ENCODE measurements around the gene ATP2A1.

The ATP2A1 gene

DNA sequence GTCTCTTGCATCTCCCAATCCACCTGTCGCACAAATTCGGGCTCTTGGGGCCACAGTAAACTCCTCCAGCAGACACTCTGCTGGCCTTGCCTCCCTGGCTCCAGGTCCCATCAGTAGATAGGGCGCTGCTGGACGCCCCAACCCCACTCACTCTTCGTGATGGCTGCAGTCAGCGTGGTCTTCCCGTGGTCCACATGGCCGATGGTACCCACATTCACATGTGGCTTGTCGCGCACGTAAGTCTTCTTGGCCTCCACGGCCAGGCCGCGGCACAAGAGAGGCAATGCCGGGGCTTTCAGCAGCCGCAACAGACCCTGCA lies 32.6 kb upstream of the ATP2A1 start:
- peak overlapping the region; percentile 99 for H3K4me2 ChIP-seq (ENCODE audit: low read length)
- peak overlapping the region; percentile 98 for H3K4me3 ChIP-seq (ENCODE audit: low read depth, low read length, poor library complexity, severe bottlenecking)
- no peaks in the 10 kb centered on the region for H3F3A ChIP-seq (ENCODE audit: insufficient read depth, low read length)
- no peak overlapping the region for H2AFZ ChIP-seq (ENCODE audit: low read length)
- H3K9ac ChIP-seq (ENCODE audit: low read length): peak overlapping the region; percentile 94
- no peaks in the 10 kb centered on the region for H3K9me3 ChIP-seq (ENCODE audit: low read length)
- peaks cover 47% of the 10 kb centered on the region for H3K36me3 ChIP-seq (ENCODE audit: insufficient read depth, low read length)
- H3K79me2 ChIP-seq (ENCODE audit: insufficient read depth, low read length): peaks cover 11% of the 10 kb centered on the region; the same call in 1 of the 2 replicates
- H3K9me2 ChIP-seq (ENCODE audit: low read depth, low read length): no peaks in the 10 kb centered on the region
- H3K27ac ChIP-seq (ENCODE audit: low read depth, low read length, poor library complexity, severe bottlenecking): peak overlapping the region; percentile 56
- TF ChIP-seq CTCF (IDR thresholded peaks at IDR 0.05; ENCODE audit: low read length) (no peak), EZH2 (IDR thresholded peaks at IDR 0.05; ENCODE audit: borderline replicate concordance, low read length) (no peak)
- no peaks in the 10 kb centered on the region for H3K27me3 ChIP-seq (ENCODE audit: insufficient read depth, low read length)
- no peaks in the 10 kb centered on the region for H4K20me1 ChIP-seq (ENCODE audit: insufficient read depth, low read length)
- peaks cover 21% of the 10 kb centered on the region for H3K4me1 ChIP-seq (ENCODE audit: insufficient read depth, low read length, severe bottlenecking)

DNA sequence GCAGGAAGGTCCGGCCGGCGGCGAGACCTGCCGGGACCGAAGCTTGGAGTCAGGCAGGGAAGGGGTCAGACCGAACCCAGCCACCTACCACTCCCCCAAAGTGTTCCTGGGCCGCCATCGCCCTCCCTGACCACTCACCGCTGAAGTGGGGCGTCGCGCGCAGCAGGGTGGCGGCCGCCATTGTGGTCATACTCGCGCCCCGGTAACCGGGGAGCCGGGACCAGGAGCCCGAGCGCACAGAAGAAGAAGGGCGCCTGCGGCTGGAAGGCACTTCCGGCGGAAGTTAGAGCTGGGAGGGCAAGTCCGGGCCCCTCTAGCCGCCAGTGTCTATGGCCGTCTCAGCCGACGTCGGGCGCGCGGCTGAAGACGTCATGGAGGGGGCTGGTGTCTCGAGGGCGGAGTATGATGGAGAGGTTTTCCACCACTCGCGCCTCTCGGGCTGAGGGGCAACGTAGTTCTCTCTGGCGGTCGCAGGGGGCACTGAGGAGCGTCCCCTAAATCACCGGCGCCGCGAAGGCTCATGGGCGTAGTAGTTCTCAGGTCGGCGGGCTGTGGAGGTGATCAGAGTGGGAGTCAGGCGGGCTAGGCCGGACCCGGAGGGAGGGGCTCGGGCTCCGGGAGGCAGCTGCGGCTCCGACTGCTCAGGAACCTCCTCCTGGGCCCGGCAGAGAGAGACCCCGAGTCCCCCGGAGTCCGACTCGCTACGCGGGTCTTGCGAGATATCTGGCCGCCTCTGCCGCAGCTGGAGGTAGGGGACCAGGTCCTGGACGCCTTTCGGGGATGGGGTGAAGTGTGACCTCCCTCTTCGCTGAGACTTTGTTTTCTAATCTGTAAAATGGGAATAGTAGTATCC lies 32.0 kb upstream of the ATP2A1 start, which contains the start of gene TUFM:
TSS of gene TUFM (minus strand) at position 269 of the 853 bp plus-strand sequence. CDS start at position 190, 79 bp downstream.
- peaks cover 21% of the 10 kb centered on the region for H3K4me1 ChIP-seq (ENCODE audit: insufficient read depth, low read length, severe bottlenecking)
- H3K36me3 ChIP-seq (ENCODE audit: insufficient read depth, low read length): peaks cover 44% of the 10 kb centered on the region

GRCh38 chr16:28846933-28847273 lies 31.4 kb upstream of the ATP2A1 start:
- Histone ChIP-seq H2AFZ (ENCODE audit: low read length) (no peak overlapping the region), H3K9me2 (ENCODE audit: low read depth, low read length) (no peaks in the 10 kb centered on the region), H3F3A (ENCODE audit: insufficient read depth, low read length) (no peaks in the 10 kb centered on the region), H3K4me1 (ENCODE audit: insufficient read depth, low read length, severe bottlenecking) (peaks cover 21% of the 10 kb centered on the region), H3K36me3 (ENCODE audit: insufficient read depth, low read length) (peaks cover 38% of the 10 kb centered on the region), H3K79me2 (ENCODE audit: insufficient read depth, low read length) (peaks cover 11% of the 10 kb centered on the region; the same call in 1 of the 2 replicates), H4K20me1 (ENCODE audit: insufficient read depth, low read length) (no peaks in the 10 kb centered on the region), H3K27me3 (ENCODE audit: insufficient read depth, low read length) (no peaks in the 10 kb centered on the region), H3K4me2 (ENCODE audit: low read length) (peak overlapping the region; percentile 97), H3K9me3 (ENCODE audit: low read length) (no peaks in the 10 kb centered on the region), H3K27ac (ENCODE audit: low read depth, low read length, poor library complexity, severe bottlenecking) (peak overlapping the region; percentile 37), H3K9ac (ENCODE audit: low read length) (peak overlapping the region; percentile 85), H3K4me3 (ENCODE audit: low read depth, low read length, poor library complexity, severe bottlenecking) (peak overlapping the region; percentile 98)
- TF ChIP-seq EZH2 (IDR thresholded peaks at IDR 0.05; ENCODE audit: borderline replicate concordance, low read length): no peak
- no peak for TF ChIP-seq CTCF (IDR thresholded peaks at IDR 0.05; ENCODE audit: low read length)

More for the DNA sequence above, 32.0 kb upstream of the ATP2A1 start, which contains the start of gene TUFM:
- H3K27me3 ChIP-seq (ENCODE audit: insufficient read depth, low read length): no peaks in the 10 kb centered on the region
- peak within 1 kb of the TSS; percentile 99 for H3K4me2 ChIP-seq (ENCODE audit: low read length)
- H3K27ac ChIP-seq (ENCODE audit: low read depth, low read length, poor library complexity, severe bottlenecking): peak within 1 kb of the TSS; percentile 56
- H3F3A ChIP-seq (ENCODE audit: insufficient read depth, low read length): no peaks in the 10 kb centered on the region
- H4K20me1 ChIP-seq (ENCODE audit: insufficient read depth, low read length): no peaks in the 10 kb centered on the region
- no peak within 1 kb of the TSS for H2AFZ ChIP-seq (ENCODE audit: low read length)
- TF ChIP-seq CTCF (IDR thresholded peaks at IDR 0.05; ENCODE audit: low read length) (peak; percentile 81), EZH2 (IDR thresholded peaks at IDR 0.05; ENCODE audit: borderline replicate concordance, low read length) (no peak)
- H3K9me3 ChIP-seq (ENCODE audit: low read length): no peaks in the 10 kb centered on the region
- H3K4me3 ChIP-seq (ENCODE audit: low read depth, low read length, poor library complexity, severe bottlenecking): peak within 1 kb of the TSS; percentile 98
- no peaks in the 10 kb centered on the region for H3K9me2 ChIP-seq (ENCODE audit: low read depth, low read length)
- H3K9ac ChIP-seq (ENCODE audit: low read length): peak within 1 kb of the TSS; percentile 94
- H3K79me2 ChIP-seq (ENCODE audit: insufficient read depth, low read length): peaks cover 11% of the 10 kb centered on the region; the same call in 1 of the 2 replicates
